Vein endothelial cell (primary cell): ENCODE measurements around the gene BPNT1. TPM values are rescaled to one million over a fixed set of nuclear protein-coding genes. Genes with fewer than 3 reads are reported as not detected.

ENCODE experiments used
- small RNA-seq: library from RNA; depleted of rRNA; stranded (forward); fragments of <200 nt; gene quantifications from one replicate; pipeline ENCODE3, GENCODE V24; 2012
- total RNA-seq: library from RNA; depleted of rRNA; stranded (reverse); fragments of >200 nt; gene quantifications from 2 replicates; pipeline ENCODE4 v1.2.3, GENCODE V29; 2012

Gene BPNT1, protein sequence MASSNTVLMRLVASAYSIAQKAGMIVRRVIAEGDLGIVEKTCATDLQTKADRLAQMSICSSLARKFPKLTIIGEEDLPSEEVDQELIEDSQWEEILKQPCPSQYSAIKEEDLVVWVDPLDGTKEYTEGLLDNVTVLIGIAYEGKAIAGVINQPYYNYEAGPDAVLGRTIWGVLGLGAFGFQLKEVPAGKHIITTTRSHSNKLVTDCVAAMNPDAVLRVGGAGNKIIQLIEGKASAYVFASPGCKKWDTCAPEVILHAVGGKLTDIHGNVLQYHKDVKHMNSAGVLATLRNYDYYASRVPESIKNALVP
- 23.8 and 29.4 TPM in 2 replicates for total RNA-seq

DNA sequence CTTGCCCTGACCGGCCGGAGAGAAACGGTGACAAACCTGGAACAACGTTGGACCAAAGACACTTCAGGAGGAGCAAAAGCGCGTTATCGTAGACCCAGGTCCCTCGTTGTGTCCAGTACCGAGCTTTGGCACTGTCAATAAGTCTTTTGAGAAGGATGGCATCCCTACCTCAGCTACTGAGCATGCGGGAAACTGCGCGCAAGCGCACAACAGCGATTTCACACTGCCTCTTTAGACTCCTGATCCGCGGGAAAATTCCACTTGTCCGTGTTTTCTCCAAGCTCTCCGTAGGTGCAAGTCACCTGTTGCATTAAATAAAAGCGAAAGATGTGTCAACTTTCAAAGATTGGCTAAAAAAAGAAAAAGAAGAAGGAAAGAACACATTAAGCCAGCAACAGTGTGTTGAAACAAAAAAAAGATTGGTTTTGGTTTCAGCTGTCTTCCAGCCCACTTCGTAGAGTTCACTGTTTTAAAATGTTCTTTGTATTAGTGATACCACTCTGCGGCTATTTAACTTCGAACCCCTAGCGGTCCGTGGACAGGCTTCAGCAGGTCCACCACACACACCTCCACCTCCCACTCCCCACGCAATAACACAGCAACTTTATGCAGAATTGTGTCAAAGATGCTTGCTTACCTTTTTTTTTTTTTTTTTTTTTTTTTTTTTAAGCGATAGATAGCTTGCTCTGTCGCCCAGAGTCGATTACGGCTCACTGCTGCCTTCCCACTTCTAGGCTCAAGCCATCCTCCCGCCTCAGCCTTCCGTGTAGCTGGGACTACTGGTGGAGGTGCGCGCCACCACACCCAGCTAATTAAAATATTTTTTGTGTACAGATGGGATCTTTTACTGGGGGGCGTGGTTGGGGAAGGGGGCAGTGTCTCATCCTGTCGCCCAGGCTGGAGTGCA lies at the start of gene BPNT1:
Gene BPNT1, minus strand, starts transcription at position 139 of the 907 bp plus-strand sequence. CDS start 9,942 bp downstream, outside the sequence.

DNA sequence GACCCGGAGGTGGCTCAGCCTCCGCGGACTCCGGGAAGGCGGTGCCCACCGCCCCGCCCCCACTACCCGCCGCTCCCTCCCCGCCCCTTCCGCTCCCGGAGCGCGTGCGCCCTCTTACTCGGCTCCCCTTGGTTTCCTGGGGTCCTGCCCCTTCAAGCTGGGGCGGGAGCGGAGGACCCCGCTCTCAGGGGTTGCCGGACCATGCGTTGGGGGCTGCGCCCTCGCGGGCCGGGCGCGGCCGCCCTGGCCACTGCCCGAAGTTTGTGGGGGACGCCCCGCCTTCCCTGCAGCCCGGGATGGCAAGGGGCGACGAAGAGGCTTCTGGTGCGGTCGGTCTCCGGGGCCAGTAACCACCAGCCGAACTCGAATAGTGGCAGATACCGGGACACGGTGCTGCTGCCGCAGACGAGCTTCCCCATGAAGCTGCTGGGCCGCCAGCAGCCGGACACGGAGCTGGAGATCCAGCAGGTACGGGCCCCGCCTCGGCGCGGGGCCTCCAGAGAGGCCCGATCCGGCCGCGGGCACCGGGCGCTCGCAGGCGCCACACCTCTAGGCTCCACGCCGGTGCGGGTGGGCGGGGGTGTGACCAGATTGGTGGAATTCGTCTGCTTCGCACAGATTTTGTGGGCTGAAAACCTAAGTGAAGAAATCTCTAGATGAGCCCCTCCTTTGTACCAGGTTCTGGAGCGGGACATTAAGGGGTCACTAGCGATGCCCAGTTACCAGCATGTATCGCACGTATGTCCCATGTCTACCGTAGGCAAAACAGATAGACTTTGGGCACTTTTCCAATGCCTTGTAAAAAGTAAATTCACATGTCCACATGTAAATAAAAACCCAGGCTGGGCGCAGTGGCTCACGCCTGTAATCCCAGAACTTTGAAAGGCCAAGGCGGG lies 4.7 kb upstream of the BPNT1 start, which contains the start of gene IARS2:
Gene IARS2, plus strand, starts transcription at position 117 of the 896 bp plus-strand sequence. Its CDS starts 85 bp downstream, at position 202.

DNA sequence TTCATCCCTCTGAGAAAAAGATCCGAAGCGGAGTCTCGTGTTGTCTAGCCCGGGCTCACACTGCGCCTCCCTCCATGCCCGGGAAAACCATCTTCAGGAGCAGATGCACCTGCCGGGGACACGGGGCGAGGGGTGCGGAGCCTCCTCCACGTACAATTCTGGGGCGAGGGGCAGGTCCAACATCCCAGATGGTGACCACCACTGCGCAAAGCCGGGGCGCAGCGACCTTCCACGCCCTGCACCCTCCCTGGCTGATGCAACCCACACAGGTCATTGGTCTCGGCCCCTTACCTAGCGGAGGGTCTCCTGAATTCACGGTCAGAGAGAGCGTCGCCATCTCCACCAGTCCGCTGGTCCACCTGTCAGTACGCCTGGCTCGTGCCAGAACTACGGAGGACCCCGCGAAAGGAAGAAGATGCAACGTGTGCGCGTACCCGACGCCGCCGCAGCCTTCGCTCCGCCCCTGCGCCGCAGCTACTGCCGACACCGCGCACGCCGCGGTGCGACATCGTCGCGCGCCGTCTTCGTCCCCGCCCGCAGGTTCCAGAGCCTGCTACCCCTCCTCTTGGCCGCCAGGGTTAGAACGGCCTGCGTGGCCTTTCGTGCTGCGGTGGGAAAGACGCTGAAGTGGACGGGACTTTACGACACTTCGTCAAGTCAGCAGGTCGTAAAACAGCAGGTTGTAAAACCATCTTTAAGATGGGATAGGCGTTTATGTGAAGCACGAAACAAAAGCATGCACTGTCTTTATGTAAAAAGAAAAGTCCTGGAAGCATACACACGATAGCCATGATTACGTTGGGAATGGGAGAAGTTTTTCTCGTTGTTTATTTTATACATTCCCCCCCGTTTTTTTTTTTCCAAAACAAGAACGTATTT lies 43.3 kb downstream of the BPNT1 start, which contains the start of gene EPRS1:
Gene EPRS1, minus strand, starts transcription at position 454 of the 879 bp plus-strand sequence. Its CDS starts 117 bp downstream, at position 337.

Small RNA genes within 50 kb of the gene (small RNA-seq; reads per million reads assigned to genes)
- gene MIR194-1 (0.16 reads per million), gene MIR215 (0.16 reads per million)

Other genes starting within 250 kb of the BPNT1 start
- gene SLC30A10, start 161.2 kb downstream of the BPNT1 start, total RNA-seq = not detected in 2 replicates
- gene EPRS1, start 43.3 kb downstream of the BPNT1 start, total RNA-seq = 112 and 147 TPM in 2 replicates
- 68.6 and 78.6 TPM in 2 replicates for gene IARS2, start 4.3 kb upstream of the BPNT1 start, total RNA-seq
- 31.7 and 35.9 TPM in 2 replicates for gene RAB3GAP2, start 182.7 kb upstream of the BPNT1 start, total RNA-seq